ENCODE results near the gene TK2. TPM values are rescaled to one million over a fixed set of nuclear protein-coding genes. Genes with fewer than 3 reads are reported as not detected.

Gene TK2
- total RNA-seq, 1 experiment from 2014 or later, result 40.6 TPM

GRCh38 chr16:66485376-66485775, 64.5 kb downstream of the TK2 start:
- DNase-seq (ENCODE audit: low read depth), result no peak

DNA sequence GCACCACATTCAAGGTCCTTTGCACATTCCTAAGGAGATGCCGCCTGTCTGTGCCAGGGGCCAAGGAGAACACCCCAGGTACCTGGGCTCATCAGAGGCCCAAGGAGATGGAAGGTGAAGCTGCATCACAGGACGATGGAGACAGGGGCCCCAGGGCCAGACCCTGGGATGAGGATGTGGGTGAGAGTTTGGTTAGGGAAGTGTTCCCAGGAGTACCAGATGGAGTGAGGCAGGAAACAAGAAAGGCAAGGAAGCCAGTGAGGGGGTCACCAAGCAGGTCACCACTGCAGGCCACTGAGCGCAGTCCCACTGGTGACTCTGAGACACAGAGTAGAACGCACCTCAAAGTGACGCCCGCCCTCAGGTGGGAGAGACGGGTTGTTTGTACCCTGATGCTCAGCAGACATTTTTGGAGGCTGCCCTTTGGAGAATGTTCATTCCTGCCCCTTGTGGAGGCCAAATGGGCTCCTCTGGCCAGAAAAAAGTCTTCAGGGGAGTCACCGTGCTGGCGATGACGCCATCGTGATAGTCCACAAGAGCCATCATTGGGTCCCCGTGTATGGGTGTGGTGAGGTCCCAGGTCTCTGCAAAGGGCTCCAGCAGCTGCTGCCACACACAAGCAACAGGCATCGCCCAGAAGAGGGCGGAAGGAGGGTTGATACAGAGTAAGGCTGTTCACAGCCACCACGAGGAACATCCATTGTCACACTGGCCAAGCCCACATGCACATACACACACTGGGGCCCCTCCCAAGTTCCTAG, 65.3 kb downstream of the TK2 start:
- DNase-seq (ENCODE audit: low read depth), result no peak

DNA sequence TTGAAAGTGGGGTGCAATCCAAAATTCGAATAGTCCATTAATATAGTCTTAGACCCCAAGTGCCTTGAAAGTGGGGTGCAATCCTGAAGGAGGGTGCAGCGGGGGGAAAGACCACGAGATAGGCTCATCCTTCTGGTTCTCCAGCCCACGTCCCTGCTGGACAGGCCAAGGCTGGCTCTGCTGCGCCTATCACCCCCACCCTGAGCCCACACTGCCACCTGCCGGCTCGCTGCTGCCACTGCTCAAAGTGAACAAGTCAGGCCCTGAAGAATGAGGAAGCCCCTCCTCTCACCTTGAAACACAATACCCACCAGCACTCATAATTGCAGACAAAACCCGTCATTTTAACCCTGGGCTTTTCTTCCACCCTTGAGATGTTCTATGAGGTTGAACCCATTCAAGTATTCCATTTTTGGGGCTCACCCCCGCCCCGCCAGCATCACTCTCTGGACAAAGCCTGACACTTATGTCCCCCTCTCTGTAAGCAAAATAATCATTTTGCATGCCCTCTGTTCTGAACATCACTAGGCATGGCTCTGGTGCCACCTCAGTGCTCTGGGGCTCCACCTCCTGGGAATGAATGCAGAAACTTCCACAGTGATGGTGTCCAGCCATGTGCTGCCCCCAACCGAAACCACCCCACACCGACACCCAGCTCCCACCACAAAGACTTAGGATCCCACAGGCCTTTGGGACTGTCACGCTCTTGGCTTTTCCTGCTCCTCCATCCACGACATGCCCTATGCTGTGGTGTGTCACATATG, 66.1 kb downstream of the TK2 start:
- DNase-seq (ENCODE audit: low read depth), result peak; percentile 54

DNA sequence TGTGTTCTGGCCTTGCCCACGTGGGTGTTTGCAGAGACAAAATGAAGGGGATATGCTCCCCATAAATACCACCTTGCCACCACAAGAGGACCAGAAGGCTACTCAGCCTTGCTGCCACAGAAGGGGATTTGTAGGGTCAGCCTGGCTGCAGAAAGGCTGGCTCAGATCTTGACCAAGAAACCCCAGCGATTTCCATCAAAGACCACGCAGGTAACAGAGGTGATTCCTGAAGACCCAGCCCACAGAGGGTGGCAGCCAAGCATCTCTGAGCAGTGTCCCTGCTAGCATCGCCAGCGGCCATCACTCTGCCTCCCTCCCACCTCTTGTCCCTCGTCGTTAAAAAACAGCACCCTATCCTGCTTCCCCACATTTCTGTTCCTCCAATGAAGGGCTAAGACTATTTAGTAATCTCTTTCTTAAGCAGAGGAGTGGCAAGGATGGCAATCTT, 68.0 kb downstream of the TK2 start:
- no peak for DNase-seq (ENCODE audit: low read depth)

DNA sequence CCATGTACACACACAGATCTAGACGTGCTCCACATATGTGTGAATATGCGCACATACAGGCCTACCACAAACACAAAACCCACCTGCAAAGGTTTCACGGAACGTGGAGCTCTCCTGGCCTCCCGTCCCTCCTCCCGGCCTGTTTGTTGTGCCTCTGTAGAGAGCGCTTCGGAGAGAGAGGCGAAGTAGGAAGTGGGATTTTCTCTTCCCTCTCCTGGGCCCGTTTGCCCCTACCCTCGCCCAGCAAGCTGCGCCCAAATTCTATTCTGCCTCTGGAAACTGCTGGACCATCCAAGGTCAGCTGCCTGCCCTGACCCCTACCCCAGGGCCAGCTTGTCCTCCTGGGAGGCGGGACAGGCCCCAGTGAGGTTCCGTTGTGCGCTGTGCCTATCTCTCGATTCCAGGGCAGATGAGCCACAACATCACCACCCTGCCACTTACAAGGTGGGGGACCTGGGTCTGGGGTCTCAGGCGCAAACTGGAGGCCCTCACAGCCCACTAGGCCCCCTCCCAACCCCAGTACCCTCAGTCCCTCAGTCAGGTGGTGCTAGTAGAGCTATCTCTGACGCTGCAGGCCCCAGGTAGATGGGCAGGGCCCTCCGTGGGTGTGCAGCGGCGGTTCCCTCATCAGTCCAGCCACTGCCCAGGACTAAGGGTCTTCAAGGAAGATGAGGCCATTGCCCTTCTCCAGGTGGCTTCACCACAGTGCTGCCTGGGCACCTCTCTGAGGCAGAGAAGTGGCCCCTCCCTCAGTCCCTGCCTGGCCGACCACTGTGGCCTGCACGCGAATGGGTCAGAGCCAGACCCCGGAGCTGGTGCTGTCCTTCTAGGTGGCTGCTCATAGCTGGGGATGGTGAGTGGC, 68.6 kb downstream of the TK2 start:
- DNase-seq (ENCODE audit: low read depth), result no peak

DNA sequence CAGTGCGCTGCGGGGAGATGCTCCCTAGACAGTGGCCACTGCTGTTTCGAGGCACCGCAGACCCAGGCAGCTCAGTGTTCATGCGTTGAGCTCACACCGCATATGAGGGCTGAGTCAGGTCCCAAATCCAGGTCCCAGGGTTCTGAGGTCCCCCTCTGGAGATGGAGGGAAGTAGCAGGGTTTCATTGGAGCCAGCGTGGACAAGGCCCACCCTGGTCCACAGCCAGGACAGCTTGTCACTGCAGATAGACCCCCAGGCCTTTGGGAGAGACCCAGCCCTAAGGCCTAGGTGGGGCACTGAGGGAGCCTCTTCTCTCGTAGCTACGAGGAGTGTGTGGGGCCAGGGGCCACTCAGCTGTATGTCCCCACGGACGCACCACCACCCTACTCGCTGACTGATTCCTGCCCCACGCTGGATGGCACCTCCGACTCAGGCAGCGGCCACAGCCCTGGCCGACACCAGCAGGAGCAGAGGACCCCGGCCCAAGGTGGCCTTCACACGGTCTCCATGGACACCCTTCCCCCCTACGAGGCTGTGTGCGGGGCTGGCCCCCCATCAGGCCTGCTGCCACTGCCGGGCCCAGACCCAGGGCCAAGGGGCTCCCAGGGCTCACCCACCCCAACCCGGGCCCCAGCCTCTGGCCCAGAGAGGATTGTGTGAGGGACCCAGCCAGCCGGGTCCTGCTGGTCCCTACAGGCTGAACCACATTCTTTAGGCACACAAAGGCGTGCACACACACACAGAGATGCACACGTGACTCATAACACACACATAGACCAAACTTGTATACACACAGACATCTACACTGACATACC, 69.4 kb downstream of the TK2 start:
- DNase-seq (ENCODE audit: low read depth), result no peak

- DNase-seq (ENCODE audit: low read depth), result no peak
Measured at GRCh38 chr16:66479661-66480264, 70.2 kb downstream of the TK2 start.

DNA sequence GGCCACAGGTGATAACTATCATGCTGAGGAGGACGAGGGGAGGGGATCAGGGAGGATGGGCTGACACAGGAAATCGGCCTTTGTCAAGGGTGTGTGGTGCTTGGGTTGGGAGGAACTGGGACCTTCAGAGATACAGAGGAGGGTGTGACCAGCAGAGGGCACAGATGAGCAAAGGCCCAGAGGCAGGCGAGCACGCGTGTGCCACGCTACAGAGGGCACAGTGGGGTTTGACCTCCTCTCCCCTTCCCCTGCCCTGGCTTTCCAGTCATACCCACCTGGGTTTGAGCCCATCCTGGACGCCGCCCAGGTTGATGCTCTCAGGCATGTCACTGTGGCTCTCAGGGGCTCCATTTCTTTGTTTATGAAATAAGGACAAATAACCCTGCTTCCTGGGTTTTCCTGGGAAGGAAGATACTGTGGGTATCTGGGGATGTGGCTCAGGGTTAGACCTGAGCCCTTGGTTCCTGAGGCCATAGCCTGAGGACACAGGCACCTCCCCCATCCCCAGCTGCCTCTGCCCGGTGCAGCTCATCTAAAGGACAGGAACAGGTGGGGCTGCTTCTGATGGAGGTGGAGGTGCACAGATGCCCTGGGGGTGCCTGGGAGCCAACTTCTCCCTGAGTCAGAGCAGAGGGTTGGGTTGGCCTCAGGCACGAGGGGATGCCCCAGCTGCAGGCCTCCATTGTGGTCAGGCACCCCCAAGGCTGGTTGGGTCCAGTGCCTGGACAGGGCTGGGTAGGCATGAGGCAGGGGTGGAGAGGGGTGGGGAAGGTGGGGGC, 71.0 kb downstream of the TK2 start:
- DNase-seq (ENCODE audit: low read depth), result peak; percentile 88

DNA sequence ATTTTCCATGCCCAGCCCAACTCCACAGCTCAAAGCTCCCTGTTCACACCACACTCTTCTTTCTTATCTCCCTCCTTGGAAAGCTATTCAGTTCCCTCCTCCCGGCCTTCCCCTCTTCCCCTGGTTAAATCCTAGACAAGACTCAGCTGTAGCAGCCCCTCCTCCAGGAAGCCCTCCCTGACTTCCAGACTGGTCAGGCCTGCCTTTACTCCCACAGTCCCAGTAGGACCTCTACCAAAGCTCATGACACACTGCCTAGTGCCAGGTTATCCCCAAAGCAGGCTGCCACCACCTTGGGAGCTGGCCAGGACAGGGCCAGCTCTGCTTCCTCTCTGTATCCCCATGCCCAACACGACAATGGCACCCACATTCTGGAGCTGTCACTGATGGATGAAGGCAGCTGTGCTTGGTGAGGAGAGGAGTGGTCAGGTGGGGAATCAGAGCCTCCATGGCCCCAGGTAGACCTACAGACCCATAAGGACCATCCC, 72.8 kb downstream of the TK2 start:
- no peak for DNase-seq (ENCODE audit: low read depth)

- DNase-seq (ENCODE audit: low read depth), result no peak
Measured at GRCh38 chr16:66476328-66477027, 73.4 kb downstream of the TK2 start.

DNA sequence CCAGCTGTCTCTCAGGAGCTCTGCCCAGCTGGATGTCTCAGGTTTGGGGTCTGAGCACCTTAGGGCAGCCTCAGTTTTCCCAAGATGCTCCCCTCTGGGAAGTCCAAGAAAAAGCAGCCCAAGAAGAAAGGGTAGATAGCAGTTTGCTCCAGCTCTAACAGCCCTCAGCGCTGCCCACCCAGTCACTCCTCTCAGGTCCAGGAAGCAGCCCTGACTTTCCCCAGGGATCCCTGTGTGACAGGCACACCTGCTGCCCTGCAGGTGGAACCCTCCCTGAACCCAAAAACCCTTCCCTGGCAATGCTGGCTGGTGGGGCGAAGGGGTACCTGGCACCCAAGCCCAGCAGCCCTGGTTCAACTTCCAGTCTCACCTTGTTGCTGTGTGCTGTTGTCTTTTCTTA, 74.7 kb downstream of the TK2 start:
- DNase-seq (ENCODE audit: low read depth), result no peak

DNA sequence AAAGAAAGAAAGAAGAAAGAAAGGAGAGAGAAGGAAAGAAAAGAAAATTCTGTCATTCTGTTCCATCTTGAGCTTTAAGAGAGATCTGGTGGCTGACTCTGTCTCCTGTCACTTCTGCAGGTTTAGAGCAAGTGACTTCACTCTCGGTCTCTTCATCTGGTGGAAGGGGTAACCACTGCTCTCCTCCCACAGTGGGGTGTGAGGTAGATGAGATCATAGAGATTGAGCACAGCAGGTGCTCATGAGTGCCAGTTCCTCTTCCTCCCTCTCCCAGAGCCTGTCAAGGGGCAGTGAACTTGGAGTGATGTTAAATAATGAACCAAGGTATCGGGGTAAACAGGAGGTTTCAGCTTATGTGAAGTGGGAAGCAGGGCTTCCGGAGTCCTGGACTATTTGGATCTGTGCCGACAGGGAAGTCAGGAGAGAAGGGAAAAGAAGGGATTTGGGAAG, 75.1 kb downstream of the TK2 start:
- peak; percentile 86 for DNase-seq (ENCODE audit: low read depth)

- peak; percentile 32 for DNase-seq (ENCODE audit: low read depth)
Measured at GRCh38 chr16:66473654-66474519, 76.0 kb downstream of the TK2 start.

DNA sequence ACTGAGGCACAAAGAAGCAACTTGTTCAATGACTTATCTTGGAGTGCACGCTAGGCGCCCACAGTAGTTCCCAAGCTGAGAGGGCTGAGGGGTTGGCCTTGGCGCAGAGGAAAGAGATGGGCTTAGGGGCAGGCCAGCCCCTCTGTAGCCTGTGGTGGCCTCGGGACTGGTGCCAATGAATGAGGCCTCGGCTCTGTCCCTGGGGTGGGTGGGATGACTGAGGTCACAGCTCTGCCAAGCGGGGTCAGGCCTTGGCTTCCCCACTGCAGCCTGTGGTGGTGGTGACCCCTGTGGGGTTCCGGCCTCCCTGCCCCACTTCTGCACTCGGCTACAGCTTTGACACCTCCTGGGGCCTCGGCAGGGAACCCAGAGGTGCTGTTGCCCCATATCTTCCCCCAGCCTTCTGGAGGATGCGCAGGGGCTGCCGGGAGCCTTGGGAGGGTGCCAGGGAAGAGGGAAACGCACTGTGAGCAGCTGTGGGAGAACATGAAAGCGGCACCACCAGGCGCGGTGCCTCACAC, 76.8 kb downstream of the TK2 start:
- no peak for DNase-seq (ENCODE audit: low read depth)

GRCh38 chr16:66471716-66472393, 78.1 kb downstream of the TK2 start:
- no peak for DNase-seq (ENCODE audit: low read depth)

DNA sequence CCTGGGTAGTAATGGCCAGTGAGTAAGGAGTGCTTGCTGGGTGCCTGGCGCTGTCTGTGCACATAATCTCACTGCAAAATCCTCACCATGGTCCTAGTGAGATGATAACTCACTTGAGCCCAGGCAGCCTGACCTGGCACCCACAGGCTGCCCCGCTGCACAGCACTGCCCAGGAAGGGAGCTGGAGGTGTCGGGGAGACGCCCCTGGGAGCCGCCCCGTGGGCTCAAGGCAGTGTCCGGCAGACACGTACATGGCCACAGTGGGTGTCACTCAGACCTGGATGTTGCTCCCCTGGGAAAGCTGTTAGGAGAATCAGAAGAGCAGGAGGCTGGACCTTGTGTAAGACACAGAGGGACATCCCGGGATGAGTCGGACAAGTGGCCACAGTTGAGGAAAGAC, 78.7 kb downstream of the TK2 start:
- DNase-seq (ENCODE audit: low read depth), result no peak

DNA sequence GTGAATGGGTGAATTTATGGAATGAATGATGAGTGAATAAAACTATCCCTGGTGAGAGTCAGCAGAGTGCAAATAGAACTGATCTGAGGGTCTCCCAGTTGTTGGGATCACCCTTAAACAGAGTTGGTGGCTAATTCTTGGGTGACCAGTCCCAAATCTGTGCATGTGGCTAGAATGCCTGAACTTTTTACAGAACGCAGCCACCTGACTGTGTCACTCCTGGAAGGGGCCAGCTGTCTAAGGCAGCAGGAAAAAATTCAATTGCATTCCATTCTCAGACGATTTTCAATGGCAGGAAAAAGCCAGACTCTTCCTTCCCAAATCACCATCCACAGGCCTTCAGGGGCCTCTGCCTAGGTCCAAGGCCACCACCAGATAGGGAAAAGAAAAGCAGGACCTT, 79.4 kb downstream of the TK2 start:
- peak; percentile 56 for DNase-seq (ENCODE audit: low read depth)

All from LHCN-M2 (cell line).